Measurements from ENCODE around the gene EIF1B.

- TF ChIP-seq ZNF510 (CRISPR knock-in tag; IDR thresholded peaks at IDR 0.05; ENCODE audit: low read depth) (no peak), HMG20B (CRISPR knock-in tag; conservative IDR thresholded peaks at IDR 0.05) (no peak), FIP1L1 (IDR thresholded peaks at IDR 0.05; ENCODE audit: borderline replicate concordance, insufficient read depth, low read depth, low read length) (no peak), PATZ1 (CRISPR knock-in tag; IDR thresholded peaks at IDR 0.05) (no peak), REST (IDR thresholded peaks at IDR 0.05; ENCODE audit: borderline replicate concordance in 1 of 2, low read depth in 1 of 2, low read length in 2 of 2) (no peak), CERS6 (CRISPR knock-in tag; IDR thresholded peaks at IDR 0.05) (no peak), NFRKB (IDR thresholded peaks at IDR 0.05) (no peak), ATF5 (CRISPR knock-in tag; IDR thresholded peaks at IDR 0.05; ENCODE audit: low read depth) (no peak), ETS1 (CRISPR knock-in tag; IDR thresholded peaks at IDR 0.05) (no peak), NCOA1 (CRISPR knock-in tag; IDR thresholded peaks at IDR 0.05) (no peak), NONO (IDR thresholded peaks at IDR 0.05) (no peak), NONO (CRISPR knock-in tag; conservative IDR thresholded peaks at IDR 0.05) (no peak)
Measured at GRCh38 chr3:40310705-40311104, 1.2 kb downstream of the EIF1B start.

Data from HepG2 (cell line).